GM06990 (cell line): ENCODE data around the gene CDYL.
"Not testable (repeated sequence)": the region's sequence is repeated elsewhere in the genome, so short reads cannot be mapped to it uniquely, and the experiment has no call there.

Experiments
- DNase-seq: peaks from one replicate; pipeline ENCODE4 v3.0.0-alpha.2; 2011; ENCODE audit not compliant: insufficient read length; ENCODE audit errors: extremely low read depth
- H3K27me3 ChIP-seq: replicated peaks from 2 replicates; pipeline ENCODE4 v1.6.0; 2011; ENCODE audit warnings: low read length; ENCODE audit not compliant: control insufficient read depth, insufficient read depth
- H3K36me3 ChIP-seq: 2 replicates; pipeline ENCODE4 v1.5.1; 2011; ENCODE audit warnings: low read length; ENCODE audit not compliant: control insufficient read depth, insufficient read depth
- H3K4me3 ChIP-seq: replicated peaks from 2 replicates; pipeline ENCODE4 v1.5.1; 2011; ENCODE audit warnings: low read depth, mild to moderate bottlenecking, control low read depth, low read length
- TF ChIP-seq, protein P1 (sequence below): IDR thresholded peaks from 2 replicates; pipeline ENCODE4 v1.5.1; 2011; ENCODE audit warnings: low read length, control low read depth, mild to moderate bottlenecking, inconsistent platforms; ENCODE audit not compliant: insufficient read depth, poor library complexity, severe bottlenecking

Gene CDYL

DNA sequence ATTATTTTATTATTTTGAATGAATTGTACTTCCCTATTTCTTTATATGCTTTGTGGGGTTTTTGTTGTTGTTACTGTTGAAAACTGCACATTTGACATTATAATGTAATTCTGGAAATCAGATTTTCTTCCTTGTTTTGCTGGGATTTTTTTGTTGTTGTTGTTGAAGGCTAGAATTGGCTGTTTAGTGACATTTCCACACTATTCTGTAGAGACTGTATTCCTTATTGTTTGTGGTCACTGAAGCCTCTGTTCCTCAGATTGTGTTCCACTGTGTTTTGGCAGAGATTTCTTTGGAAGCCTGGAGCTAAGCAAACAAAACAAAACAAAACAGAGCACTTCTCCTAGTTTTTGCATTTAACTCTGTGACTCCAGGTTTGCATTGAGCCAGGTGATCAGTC is 52.9 kb downstream of the CDYL start:
- H3K36me3 ChIP-seq: no peaks in the 10 kb centered on the region
- no peak overlapping the region for H3K4me3 ChIP-seq
- H3K27me3 ChIP-seq: no peaks in the 10 kb centered on the region
- no peak for DNase-seq
- TF ChIP-seq, protein P1, sequence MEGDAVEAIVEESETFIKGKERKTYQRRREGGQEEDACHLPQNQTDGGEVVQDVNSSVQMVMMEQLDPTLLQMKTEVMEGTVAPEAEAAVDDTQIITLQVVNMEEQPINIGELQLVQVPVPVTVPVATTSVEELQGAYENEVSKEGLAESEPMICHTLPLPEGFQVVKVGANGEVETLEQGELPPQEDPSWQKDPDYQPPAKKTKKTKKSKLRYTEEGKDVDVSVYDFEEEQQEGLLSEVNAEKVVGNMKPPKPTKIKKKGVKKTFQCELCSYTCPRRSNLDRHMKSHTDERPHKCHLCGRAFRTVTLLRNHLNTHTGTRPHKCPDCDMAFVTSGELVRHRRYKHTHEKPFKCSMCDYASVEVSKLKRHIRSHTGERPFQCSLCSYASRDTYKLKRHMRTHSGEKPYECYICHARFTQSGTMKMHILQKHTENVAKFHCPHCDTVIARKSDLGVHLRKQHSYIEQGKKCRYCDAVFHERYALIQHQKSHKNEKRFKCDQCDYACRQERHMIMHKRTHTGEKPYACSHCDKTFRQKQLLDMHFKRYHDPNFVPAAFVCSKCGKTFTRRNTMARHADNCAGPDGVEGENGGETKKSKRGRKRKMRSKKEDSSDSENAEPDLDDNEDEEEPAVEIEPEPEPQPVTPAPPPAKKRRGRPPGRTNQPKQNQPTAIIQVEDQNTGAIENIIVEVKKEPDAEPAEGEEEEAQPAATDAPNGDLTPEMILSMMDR: no peak

DNA sequence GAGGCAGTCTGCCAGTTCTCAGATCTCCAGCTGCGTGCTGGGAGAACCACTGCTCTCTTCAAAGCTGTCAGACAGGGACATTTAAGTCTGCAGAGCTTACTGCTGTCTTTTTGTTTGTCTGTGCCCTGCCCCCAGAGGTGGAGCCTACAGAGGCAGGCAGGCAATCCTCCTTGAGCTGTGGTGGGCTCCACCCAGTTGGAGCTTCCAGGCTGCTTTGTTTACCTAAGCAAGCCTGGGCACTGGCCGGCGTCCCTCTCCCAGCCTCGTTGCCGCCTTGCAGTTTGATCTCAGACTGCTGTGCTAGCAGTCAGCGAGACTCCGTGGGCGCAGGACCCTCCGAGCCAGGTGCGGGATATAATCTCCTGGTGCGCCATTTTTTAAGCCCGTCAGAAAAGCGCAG is 59.3 kb downstream of the CDYL start:
- H3K4me3 ChIP-seq, H3K36me3 ChIP-seq, H3K27me3 ChIP-seq, DNase-seq: not testable (repeated sequence)

DNA sequence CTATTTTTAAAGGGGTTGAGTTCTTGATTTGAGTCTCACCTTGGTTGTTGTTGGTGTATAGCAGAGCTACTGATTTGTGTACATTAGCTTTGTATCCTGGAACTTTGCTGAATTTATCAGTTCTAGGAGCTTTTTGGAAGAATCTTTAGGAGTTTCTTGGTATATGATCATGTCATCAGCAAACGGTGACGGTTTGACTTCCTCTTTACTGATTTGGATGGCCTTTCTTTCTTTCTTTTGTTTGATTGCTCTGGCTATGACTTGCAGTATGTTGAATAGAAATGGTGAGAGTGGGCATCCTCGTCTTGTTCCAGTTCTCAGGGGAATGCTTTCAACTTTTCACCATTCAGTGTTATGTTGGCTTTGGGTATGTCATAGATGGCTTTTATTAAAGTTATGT is 64.0 kb downstream of the CDYL start:
- Histone ChIP-seq H3K27me3 (no peaks in the 10 kb centered on the region), H3K4me3 (no peak overlapping the region), H3K36me3 (no peaks in the 10 kb centered on the region)
- TF ChIP-seq, protein P1: no peak
- DNase-seq: no peak

DNA sequence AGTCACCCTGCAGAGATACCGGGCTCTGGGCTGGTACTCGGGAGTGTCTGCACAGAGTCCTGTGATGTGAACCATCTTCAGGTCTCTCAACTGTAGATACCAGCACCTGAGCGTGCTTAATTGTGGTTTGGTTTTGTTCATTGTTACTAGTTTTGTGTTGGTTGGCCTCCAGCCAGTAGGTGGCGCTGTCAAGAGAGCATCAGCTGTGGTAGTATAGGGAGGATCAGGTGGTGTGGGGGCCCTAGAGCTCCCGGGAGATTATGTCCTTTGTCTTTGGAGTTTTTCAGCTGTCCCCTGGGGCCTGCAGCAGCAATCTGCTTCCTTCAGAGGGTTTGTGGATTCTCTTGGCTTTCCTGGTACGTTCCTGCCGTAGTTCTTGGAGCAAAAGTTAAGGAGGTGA is 67.9 kb downstream of the CDYL start:
- H3K36me3 ChIP-seq: no peaks in the 10 kb centered on the region
- H3K27me3 ChIP-seq: no peaks in the 10 kb centered on the region
- no peak for DNase-seq
- no peak overlapping the region for H3K4me3 ChIP-seq
- TF ChIP-seq, protein P1: peak; percentile 36

DNA sequence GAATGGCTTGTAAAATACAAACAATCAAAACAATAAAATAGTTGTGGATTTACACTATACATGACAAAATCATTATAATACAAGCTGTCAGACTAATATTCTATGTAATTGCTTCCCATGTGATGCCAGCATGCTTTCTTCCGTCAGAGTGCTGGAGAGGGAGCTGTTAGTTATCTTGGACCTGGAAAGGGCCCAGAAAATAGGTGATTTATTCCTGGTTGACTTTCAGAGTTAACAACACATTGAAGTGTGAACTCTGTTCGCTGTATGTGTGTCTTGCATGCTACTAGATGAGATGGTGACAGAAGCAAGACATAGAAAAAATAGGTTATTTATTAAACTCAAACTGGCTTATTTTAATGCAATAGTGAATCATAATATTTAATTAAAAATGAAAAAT is 70.2 kb downstream of the CDYL start:
- TF ChIP-seq, protein P1: no peak
- DNase-seq: no peak
- H3K27me3 ChIP-seq: no peaks in the 10 kb centered on the region
- H3K4me3 ChIP-seq: no peak overlapping the region
- no peaks in the 10 kb centered on the region for H3K36me3 ChIP-seq

DNA sequence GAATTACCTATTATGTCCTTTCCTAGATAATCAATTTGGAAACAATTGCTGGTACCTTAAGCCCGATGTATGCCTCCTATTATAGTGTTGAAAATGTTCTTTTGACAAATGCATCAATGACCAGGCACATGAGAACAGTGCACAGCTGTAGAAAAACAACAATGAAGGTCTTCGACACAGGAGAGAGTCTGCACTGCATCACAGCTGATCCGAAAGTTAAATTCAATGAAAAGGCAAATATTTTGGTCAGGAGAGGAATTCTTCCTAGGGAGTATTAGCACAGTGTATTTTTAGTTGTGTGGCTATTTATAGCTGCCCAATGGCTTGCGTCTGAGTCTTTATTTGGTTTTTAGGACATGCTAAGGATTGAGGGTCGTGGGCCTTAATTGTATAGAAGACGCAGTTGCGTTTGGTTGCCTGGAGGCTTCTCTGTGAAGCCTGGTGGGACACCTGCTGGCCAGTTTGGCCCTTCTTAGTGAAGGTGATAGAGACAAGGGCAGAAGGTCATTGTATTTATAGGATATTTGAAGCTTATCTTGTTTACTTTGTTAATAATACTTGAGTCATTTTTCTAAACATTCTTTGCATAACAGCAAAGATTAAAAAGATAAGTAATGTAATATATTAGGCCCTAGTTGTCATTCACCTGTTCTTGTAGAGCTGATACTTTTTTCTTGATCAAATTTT is 72.3 kb downstream of the CDYL start:
- Histone ChIP-seq H3K36me3 (no peaks in the 10 kb centered on the region), H3K27me3 (no peaks in the 10 kb centered on the region)
- TF ChIP-seq, protein P1: peak; percentile 53

More for the DNA sequence above, 72.3 kb downstream of the CDYL start:
- DNase-seq: no peak
- H3K4me3 ChIP-seq: no peak overlapping the region
